Measurements from ENCODE around the gene MAP3K15. TPM values are rescaled to one million over a fixed set of nuclear protein-coding genes. Genes with fewer than 3 reads are reported as not detected.
"Not testable (repeated sequence)": the region's sequence is repeated elsewhere in the genome, so short reads cannot be mapped to it uniquely, and the experiment has no call there.

The MAP3K15 gene
- total RNA-seq, 1 donor from 2014 or later = not detected

DNA sequence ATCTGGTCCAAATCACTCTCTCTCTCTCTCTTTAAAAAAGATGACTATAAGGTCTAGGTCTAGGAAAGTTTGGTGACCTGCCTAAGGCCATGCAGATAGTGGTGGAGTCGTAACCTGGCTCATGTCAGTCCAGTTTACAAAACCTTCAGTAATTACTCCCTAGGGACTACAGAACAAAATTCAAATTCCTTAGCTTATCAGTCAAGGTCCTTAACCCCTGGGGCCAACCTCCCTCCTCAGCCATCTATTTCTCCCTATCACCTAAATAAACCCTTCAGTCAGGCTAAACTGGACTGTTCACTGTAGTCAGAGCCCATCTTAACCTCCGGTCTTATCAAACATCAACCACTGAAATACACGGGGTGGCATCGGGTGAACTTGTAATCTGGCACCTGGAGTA lies 68.9 kb downstream of the MAP3K15 start:
- intact Hi-C loops (cut with DNase I) = no loop called here

DNA sequence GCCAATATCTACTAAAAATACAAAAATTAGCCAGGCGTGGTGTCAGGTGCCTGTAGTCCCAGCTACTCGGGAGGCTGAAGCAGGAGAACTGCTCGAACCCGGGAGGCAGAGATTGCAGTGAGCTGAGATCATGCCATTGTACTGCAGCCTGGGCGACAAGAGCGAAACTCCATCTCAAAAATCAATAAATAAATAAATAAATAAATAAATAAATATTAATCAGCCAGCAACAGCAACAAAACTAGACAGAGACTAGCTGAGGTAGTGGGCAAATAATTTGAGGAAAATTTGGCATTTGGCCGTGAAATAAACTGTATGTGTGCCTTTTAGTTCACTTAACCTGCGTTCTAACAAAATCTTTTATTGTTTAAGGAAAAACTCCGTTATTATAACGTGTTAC lies 69.5 kb downstream of the MAP3K15 start:
- DNase-seq (ENCODE audit: low spot score); intact Hi-C loops (cut with DNase I): not testable (repeated sequence)

More for the DNA sequence above, 68.9 kb downstream of the MAP3K15 start:
- DNase-seq (ENCODE audit: low spot score) = no peak

DNA sequence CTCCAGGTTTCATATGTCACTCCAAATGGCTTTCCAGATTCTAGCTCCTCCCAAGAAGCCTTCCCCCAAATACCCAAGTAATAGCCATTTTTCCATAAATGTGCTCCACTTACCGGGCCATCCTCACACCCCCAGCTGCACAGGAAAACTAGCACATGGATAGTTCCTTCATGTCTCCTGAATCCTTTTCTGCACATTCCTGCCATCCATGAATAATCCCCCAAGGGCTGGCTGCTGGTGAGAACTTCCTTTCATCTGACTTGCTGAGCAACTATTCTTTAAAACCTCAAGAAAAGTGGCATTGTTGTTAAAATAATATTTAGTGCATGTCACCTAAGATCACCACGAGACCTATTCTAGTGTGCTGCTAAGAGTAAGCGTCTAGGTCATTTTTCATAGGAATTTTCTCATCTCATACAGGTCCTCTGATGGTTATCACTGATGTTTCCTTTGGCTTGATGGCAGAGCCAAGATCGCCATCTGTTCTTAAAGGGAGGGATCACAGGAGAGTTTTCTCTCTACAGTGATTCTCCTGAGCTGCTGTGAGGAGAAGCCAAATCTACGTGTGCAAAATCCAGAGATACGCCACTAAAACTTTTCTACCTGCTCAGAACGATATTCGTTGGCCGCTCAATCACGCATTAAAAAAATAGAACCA lies 71.3 kb downstream of the MAP3K15 start:
- no peak for DNase-seq (ENCODE audit: low spot score)
- intact Hi-C loops (cut with DNase I) = no loop called here

DNA sequence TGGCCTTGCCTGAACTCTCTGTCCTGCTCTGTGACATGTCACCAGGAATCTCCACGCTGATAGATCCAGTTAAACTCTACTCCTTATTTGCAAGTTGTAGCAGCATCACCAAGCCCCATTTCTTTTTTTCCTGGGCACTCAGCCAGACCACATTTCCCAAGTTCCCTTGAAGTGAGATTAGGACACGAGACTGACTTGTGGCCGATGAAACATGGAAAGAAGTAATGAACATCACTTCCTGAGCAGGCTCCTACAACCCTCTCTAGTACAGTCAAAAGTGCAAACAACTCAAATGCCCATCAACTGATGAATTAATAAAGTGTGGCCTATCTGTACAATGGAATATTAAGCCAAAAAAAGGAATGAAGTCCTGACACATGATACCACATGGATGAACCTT lies 74.6 kb downstream of the MAP3K15 start:
- intact Hi-C loops (cut with DNase I) = no loop called here
- no peak for DNase-seq (ENCODE audit: low spot score)

DNA sequence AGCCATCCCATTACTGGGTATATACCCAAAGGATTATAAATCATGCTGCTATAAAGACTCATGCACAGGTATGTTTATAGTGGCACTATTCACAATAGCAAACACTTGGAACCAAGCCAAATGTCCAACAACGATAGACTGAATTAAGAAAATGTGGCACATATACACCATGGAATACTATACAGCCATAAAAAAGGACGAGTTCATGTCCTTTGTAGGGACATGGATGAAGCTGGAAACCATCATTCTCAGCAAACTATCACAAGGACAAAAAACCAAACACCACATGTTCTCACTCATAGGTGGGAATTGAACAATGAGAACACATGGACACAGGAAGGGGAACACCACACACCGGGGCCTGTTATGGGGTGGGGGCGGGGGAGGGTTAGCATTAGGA lies 92.6 kb downstream of the MAP3K15 start:
- intact Hi-C loops (cut with DNase I); DNase-seq (ENCODE audit: low spot score): not testable (repeated sequence)

DNA sequence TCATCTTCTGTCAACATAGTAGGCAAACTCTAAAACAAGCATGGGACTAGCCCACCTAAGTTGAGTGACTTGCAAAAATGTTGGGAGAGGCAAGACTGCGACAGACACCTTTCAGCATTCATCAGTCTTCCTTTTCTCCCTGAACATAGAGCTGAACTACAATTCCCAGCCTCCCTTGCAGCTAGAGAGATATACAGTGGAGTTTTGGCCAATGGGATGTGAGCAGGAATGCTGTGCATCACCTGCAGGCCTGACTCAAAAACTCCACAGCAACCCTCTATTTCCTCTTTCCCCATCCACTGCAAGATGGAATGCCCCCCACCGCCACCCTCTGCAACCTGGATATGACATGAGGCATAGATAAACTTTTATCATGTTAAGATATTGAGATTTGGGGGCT lies 105.0 kb downstream of the MAP3K15 start:
- intact Hi-C loops (cut with DNase I) = no loop called here
- no peak for DNase-seq (ENCODE audit: low spot score)

DNA sequence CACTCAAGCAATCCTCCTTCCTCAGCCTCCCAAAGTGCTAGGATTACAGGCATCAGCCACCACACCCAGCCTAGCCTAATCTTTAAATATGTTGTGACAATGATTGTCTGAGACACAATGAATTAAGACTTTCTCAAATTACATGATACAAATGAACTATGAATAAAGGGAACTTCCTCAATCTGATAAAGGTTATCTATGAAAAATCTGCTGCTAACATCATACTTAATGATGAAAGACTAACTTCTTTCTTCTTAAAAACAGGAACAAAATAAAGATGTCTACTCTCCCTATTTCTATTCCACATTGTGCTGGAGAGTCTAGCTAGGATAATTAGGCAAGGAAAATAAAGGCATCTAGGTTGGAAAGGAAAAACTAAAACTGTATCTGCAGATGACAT lies 111.6 kb downstream of the MAP3K15 start:
- intact Hi-C loops (cut with DNase I) = no loop called here
- no peak for DNase-seq (ENCODE audit: low spot score)

DNA sequence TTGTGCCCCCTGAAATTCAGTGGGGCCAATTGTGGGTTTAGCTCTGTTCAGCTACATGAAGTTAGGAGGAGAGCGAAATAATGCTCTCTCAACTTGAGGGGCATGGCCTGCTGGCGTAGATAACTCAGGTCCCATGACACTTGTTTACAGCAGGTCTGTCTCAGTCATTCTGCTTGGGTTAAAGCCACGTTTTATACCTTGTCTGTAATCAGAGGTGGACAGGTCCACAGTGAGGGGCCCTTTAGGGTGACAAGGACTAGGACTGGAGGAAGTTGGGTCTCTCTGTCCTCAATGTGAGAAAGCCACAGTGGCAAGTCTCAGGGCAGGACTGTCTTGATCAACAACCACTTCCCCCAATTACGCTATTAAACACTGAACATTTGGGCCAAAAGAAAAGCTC lies 122.6 kb downstream of the MAP3K15 start:
- intact Hi-C loops (cut with DNase I) = no loop called here
- no peak for DNase-seq (ENCODE audit: low spot score)

DNA sequence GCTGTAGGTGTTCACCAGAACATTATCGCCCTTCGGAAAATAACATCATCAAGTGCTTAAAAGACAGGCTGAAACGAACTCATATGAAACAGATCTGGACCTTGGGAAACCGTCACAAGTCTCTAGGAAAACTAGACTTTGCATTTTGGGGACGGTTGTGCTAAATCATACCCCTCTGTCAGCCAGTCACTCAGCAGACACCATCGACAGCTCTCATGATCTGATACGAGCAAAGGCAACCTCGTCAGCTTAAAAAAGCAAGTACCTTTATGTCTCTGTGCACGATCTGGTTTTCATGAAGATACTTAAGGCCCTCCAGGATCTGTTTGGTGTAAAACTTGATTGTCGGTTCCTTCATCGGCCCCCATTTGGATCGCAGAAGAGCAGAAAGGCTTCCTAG lies 123.2 kb downstream of the MAP3K15 start:
- intact Hi-C loops (cut with DNase I) = no loop called here
- no peak for DNase-seq (ENCODE audit: low spot score)

DNA sequence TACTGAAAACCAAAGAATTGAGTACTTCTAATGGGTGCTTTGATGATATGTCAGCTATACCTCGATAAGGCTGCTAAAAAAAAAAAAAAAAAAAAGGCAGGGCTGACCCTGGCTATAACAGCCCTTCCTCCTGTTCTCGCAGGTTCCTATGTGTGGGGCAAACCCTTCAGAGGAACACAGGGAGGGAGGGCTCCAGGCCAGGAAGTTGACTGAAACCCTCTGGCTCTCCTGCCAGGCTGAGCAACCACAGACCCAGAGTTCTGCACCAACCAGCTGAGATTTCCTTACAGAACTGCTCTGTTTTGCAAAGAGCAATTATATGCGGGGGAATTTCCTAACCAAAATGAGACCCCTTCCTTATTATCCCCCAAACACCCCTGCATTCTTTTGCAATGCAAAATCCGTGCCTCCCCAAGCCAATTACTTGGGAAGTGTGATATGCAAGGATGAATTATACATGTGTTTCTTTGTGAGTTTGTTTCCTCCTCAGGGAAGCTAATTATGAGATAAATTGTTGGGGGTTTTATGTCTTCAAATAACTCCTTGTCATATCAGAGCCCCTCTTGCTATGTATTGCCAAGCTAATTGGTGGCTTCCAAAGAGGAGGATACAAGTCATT lies 126.0 kb downstream of the MAP3K15 start:
- no peak for DNase-seq (ENCODE audit: low spot score)

DNA sequence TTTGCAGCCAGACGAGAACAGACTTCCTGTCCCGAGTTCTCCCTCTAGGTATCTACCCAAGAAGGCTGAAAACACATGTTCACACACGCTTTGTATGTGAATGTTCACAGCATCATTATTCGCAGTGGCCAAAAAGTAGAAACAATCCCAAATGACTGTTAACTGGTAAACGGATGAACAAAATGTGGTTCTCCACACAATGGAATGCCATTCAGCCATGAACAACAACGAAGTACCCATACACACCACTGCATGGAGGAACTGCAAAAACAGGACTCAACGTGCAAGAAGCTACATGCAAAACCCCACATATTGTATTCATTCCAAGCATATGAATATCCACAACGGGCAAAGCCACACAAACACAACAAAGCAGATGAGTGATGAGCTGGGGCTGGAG lies 126.6 kb downstream of the MAP3K15 start:
- intact Hi-C loops (cut with DNase I) = loop anchor here (10.0 kb wide), 1 partner anchor 496 kb away; the partner anchor contains the start of gene SH3KBP1

More for the DNA sequence above, 126.0 kb downstream of the MAP3K15 start:
- intact Hi-C loops (cut with DNase I) = loop anchor here (10.0 kb wide), 1 partner anchor 495 kb away; the partner anchor contains the start of gene SH3KBP1

DNA sequence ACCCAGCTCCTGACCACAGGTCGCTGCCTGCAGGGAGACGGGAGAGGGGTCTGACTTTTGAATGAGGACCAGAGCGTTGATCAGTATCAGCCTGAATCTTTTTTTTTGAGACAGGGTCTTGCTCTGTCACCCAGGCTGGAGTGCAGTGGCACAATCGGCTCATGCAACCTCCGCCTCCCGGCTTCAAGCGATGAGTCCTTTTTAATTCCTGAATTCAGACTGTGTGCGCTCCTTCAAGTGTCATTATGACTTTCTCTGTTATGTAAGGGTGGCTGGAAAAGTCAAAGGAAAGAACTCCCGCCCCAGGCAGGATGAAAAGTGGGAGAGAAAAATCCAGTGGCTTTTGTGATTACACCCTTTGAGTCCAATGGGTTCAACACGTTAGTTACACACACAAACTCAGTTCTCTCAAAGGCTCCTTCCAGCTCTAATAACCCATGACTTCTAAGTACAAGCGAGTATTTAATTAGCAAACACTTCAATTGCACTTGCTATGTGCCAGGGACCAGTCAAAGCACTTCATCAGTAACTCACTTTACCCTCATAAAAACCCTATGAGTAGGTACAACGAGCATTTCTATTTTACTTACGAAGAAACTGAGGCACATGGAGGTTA lies 127.1 kb downstream of the MAP3K15 start:
- intact Hi-C loops (cut with DNase I) = loop anchor here (10.0 kb wide), 1 partner anchor 497 kb away; the partner anchor contains the start of gene SH3KBP1

More for the DNA sequence above, 126.6 kb downstream of the MAP3K15 start:
- DNase-seq (ENCODE audit: low spot score) = no peak

DNA sequence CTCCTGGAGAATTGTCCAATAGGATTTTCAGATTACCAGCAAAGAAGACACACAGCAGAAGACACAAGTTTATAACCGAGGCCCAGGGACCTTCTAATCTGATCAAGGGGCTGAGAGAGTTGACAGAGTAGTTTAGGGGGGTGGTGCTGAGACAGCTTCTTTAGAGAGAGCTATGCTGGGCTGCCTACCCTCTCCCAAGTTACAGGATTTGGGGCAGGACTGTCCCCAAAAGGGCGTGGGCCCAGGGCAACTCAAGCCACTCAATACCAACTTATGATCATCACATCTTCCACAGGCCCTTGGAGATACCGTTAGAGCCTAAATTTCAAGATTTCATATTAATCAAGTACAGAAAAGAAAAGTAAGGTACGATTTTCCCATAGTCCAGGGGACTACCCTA lies 128.6 kb downstream of the MAP3K15 start:
- no peak for DNase-seq (ENCODE audit: low spot score)
- intact Hi-C loops (cut with DNase I) = loop anchor here (10.0 kb wide), 1 partner anchor 498 kb away; the partner anchor contains the start of gene SH3KBP1

More for the DNA sequence above, 127.1 kb downstream of the MAP3K15 start:
- no peak for DNase-seq (ENCODE audit: low spot score)

DNA sequence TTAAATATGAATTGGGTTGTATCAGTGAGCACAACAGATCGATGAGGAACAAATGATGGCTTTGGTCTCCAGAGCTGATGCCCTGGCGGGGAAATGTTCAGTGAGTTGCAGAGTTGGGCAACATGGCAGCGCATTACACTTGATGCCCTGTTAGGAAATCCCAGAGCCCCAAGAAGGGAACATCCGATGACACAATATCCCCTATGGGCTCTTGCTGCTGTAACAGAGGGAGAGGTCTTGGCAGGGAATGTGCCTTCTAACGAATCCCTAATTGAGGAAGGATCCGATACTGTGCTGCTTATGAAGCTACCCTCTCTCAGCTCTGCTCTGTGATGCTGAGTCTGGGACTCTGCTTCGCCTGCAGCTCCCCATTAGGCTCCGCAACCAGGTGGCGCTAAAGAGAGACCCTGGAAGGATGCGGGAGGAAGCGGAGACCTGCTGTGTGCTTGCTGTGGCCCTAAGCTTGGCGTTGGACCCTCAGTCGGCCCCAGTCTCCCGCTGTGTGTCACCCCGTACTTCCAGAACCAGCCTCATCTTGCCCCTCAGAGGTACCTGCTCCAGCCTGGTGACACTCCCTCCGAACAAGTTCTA lies 132.7 kb downstream of the MAP3K15 start:
- DNase-seq (ENCODE audit: low spot score) = no peak
- intact Hi-C loops (cut with DNase I) = loop anchor here (10.0 kb wide), 1 partner anchor 502 kb away; the partner anchor contains the start of gene SH3KBP1

DNA sequence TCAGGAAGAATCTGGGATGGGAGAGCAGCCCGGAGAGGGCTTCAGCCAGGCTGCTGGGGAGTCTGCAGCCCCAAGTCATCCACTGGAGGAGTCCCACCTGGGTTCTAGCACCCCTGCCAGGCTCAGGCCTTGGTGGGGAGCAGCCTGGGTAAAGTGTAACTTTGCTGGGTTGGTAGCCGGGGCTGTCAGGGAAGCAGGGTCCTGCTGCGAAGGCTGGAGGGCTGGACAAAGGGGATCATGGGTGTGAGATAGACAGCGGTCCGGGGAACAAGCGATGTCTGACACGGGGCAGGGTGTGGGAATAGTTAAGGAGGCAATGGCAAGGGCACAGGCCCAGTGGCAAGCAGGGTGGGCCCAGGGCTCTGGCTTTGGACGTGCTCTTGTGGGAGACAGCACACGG lies 134.0 kb downstream of the MAP3K15 start:
- no peak for DNase-seq (ENCODE audit: low spot score)
- intact Hi-C loops (cut with DNase I) = loop anchor here (10.0 kb wide), 1 partner anchor 503 kb away; the partner anchor contains the start of gene SH3KBP1

DNA sequence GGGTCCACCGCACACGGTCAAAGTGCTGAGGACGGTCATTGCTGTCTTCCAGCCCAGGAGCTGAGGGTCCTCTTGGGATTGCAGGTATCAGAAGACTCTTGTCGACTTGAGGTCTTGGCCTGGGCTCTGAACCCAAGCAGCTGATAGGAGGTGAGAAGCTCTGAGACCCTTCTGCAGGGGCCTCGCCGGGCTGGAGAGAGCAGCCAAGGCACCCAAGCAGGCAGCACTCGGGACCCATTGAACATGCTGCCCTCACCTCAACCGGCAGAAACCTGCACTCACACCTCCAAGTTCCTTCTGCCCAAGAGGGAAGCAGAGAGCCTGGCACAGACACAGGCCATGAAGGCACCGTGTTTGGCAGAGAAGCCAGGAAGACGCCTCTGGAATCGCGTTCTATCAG lies 137.5 kb downstream of the MAP3K15 start:
- intact Hi-C loops (cut with DNase I) = no loop called here
- DNase-seq (ENCODE audit: low spot score) = no peak

DNA sequence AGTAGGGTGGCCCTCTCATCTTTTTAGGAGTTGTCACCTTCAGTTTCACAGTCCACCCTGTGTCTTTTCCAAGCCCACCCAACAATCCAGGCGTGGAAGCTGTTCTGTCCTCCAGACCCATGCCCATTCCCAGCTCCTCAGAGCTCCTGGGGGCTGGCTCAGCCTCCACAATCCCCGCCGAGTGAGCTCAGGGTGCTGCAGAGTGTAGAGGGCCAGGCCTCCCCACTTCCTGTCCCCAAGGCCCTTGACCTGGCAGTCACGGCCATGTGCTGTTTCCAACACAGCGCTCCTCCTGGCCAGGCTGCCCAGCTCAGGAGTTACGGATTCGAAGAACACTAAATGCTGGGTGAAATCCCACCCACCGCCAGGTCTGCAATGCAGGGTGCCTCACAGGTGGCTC lies 139.8 kb downstream of the MAP3K15 start:
- intact Hi-C loops (cut with DNase I) = no loop called here
- no peak for DNase-seq (ENCODE audit: low spot score)

DNA sequence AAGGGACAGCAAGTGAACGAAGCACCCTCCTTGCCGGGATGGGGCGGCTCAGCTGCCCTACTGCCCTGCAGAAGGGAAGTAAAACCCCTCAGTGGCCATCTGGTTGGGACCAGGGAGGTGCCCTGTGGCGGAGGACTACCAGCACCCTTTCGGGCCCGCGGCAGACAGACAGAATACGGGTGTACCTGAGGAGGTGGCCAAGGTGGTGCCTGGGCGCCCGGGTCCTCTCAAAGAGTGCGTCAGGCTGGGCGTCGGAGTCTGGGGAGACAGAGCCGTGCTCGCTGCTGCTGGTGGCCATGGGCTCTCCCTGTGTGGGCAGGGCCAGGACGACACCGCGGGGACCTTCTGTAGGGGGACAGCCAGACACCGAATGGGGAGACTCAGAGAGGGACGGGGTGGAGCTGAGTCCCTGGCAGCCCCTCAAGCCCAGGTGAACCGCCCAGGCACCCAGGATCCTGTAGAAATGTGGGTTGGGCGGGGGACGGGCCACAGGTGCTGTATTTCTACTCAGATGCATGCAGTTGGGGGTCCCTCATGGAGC lies 141.9 kb downstream of the MAP3K15 start:
- intact Hi-C loops (cut with DNase I) = loop anchor here (5.0 kb wide), 1 partner anchor 159 kb away; no protein-coding TSS in a partner anchor
- no peak for DNase-seq (ENCODE audit: low spot score)

DNA sequence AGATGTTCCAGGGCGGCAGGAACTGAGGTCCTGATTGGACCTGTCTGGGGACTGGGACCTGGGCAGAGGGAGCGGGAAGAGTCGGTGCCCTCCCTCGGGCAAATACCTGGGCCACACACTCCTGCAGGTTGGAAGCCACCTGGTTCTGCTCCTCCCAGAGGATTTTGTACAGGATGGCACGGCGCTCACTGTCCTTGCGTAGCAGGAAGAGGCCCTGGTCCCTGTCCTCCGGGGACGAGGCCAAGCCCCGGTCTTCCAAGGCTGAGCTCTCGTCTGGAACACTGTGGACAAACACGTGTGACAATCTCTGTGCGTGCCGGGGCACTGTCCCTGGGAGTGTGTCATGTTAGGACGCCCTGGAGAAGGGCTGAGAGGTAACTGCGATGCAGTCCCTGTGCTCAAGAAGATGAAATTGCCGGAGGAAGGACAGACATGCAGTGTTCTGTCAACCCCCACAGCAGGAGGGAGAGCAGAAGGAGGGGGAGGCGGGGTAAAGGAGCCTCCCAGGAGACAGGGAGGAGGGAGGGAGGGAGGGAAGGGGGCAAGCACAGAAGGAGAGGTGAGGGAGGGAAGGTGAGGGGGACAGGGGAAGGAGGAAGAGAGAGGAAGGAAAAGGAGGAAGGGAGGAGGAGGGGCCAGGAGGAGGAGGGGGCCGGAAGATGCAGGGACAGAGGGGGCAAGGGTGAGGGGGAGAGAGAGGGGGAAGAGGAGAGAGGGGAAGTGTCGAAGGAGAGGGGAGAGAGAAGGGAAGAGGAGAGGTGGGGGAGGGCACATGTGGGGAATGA lies 142.6 kb downstream of the MAP3K15 start:
- intact Hi-C loops (cut with DNase I) = loop anchor here (5.0 kb wide), 1 partner anchor 160 kb away; no protein-coding TSS in a partner anchor
- no peak for DNase-seq (ENCODE audit: low spot score)

All from cardiac septum (tissue), 1 donor.